IMR-90 (cell line): ENCODE results near the gene OFD1. TPM values are rescaled to one million over a fixed set of nuclear protein-coding genes. Genes with fewer than 3 reads are reported as not detected.

Experiments
- ATAC-seq: fragments of 200-7000 bp; cut with Tn5 transposase; 2 replicates; pipeline ENCODE4 v1.9.1; 2020; ENCODE audit warnings: low read depth, mild to moderate bottlenecking, moderate library complexity
- BruUV-seq: library from RNA; stranded (reverse); fragments of 400-500 nt; replicated peaks from 2 replicates; lab custom pipeline; 2021; lab: Mats Ljungman, UMichigan
- CTCF ChIA-PET: fragments of 300-600 bp; formaldehyde crosslinking; extraction: SDS; loops from one replicate; lab custom pipeline; 2021; ENCODE audit warnings: antibody characterized with exemption; lab: Yijun Ruan, JAX
- POLR2A ChIA-PET: fragments of 300-600 bp; sonication (Branson Sonifier 250); formaldehyde crosslinking; loops from one replicate; lab custom pipeline; 2022; ENCODE audit warnings: antibody characterized with exemption; ENCODE audit not compliant: unreplicated experiment; lab: Charles Lee
- DNase-seq: peaks from one replicate; pipeline ENCODE4 v3.0.0; 2013
- H2AFZ ChIP-seq: replicated peaks from 2 replicates; pipeline ENCODE3; 2013; ENCODE audit warnings: low read length, mild to moderate bottlenecking; ENCODE audit not compliant: poor library complexity
- H2AK5ac ChIP-seq: 2 replicates; pipeline ENCODE4 v1.6.1; 2013; ENCODE audit warnings: low read depth, low read length, inconsistent platforms
- H2AK9ac ChIP-seq: replicated peaks from 2 replicates; pipeline ENCODE3; 2013; ENCODE audit warnings: mild to moderate bottlenecking, low read depth, low read length, moderate library complexity; ENCODE audit not compliant: poor library complexity
- H2BK120ac ChIP-seq: 2 replicates; pipeline ENCODE4 v1.6.1; 2013; ENCODE audit warnings: low read depth, low read length, inconsistent platforms
- H2BK15ac ChIP-seq: 3 replicates; pipeline ENCODE4 v1.6.1; 2013; ENCODE audit warnings: low read depth, low read length, inconsistent platforms
- H2BK20ac ChIP-seq: 2 replicates; pipeline ENCODE4 v1.6.1; 2013; ENCODE audit warnings: low read depth, mild to moderate bottlenecking, inconsistent platforms, low read length, moderate library complexity
- H2BK5ac ChIP-seq: 2 replicates; pipeline ENCODE4 v1.6.1; 2013; ENCODE audit warnings: mild to moderate bottlenecking, low read depth, low read length, inconsistent platforms; ENCODE audit not compliant: poor library complexity, severe bottlenecking
- H3K14ac ChIP-seq: replicated peaks from 2 replicates; pipeline ENCODE4 v1.6.1; 2013; ENCODE audit warnings: low read depth, low read length, inconsistent platforms
- H3K18ac ChIP-seq: 2 replicates; pipeline ENCODE4 v1.6.1; 2013; ENCODE audit warnings: low read depth, low read length, control low read depth
- H3K23ac ChIP-seq: 2 replicates; pipeline ENCODE4 v1.6.1; 2013; ENCODE audit warnings: low read depth, low read length, inconsistent platforms
- H3K27ac ChIP-seq: 2 replicates; pipeline ENCODE4 v1.5.1; 2013; ENCODE audit warnings: mild to moderate bottlenecking, control low read depth, low read length; ENCODE audit not compliant: insufficient read depth
- H3K27me3 ChIP-seq: 2 replicates; pipeline ENCODE4 v1.6.1; 2013; ENCODE audit warnings: low read length; ENCODE audit not compliant: control insufficient read depth, insufficient read depth
- H3K36me3 ChIP-seq: 2 replicates; pipeline ENCODE4 v1.6.1; 2013; ENCODE audit warnings: low read length, mixed read lengths; ENCODE audit not compliant: control insufficient read depth, insufficient read depth
- H3K4ac ChIP-seq: 2 replicates; pipeline ENCODE4 v1.6.1; 2013; ENCODE audit warnings: low read depth, low read length, inconsistent platforms
- H3K4me1 ChIP-seq: 2 replicates; pipeline ENCODE4 v1.6.1; 2013; ENCODE audit warnings: low read length, mixed read lengths; ENCODE audit not compliant: control insufficient read depth, insufficient read depth
- H3K4me2 ChIP-seq: 2 replicates; pipeline ENCODE4 v1.6.1; 2013; ENCODE audit warnings: low read depth, mild to moderate bottlenecking, control low read depth, low read length, moderate library complexity
- H3K4me3 ChIP-seq: 2 replicates; pipeline ENCODE4 v1.5.1; 2013; ENCODE audit warnings: low read depth, mild to moderate bottlenecking, control low read depth, low read length, moderate library complexity; ENCODE audit not compliant: insufficient read depth
- H3K56ac ChIP-seq: 2 replicates; pipeline ENCODE4 v1.6.1; 2013; ENCODE audit warnings: low read length, inconsistent platforms; ENCODE audit not compliant: insufficient read depth; ENCODE audit errors: extremely low read depth
- H3K79me1 ChIP-seq, 2 experiments: 2 replicates each; pipeline ENCODE4 v1.6.1; 2013; ENCODE audit warnings: low read length in 2 of 2, inconsistent platforms in 1 of 2, low read depth in 1 of 2
- H3K9ac ChIP-seq: 2 replicates; pipeline ENCODE4 v1.6.1; 2013; ENCODE audit warnings: low read depth, low read length, control low read depth
- H3K9me1 ChIP-seq: 2 replicates; pipeline ENCODE4 v1.6.1; 2013; ENCODE audit warnings: low read length, inconsistent platforms; ENCODE audit not compliant: insufficient read depth
- H3K9me3 ChIP-seq: 2 replicates; pipeline ENCODE4 v1.6.1; 2013; ENCODE audit warnings: low read length; ENCODE audit not compliant: control insufficient read depth, insufficient read depth
- H4K20me1 ChIP-seq: 2 replicates; pipeline ENCODE4 v1.6.1; 2013; ENCODE audit warnings: low read length, inconsistent platforms; ENCODE audit not compliant: insufficient read depth
- H4K5ac ChIP-seq: 2 replicates; pipeline ENCODE4 v1.6.1; 2013; ENCODE audit warnings: mild to moderate bottlenecking, low read depth, low read length, control low read depth
- H4K8ac ChIP-seq, 2 experiments: 2 replicates each; pipeline ENCODE4 v1.6.1; 2013; ENCODE audit warnings: low read depth in 2 of 2, low read length in 2 of 2, control low read depth in 1 of 2, inconsistent platforms in 1 of 2
- H4K91ac ChIP-seq: 2 replicates; pipeline ENCODE4 v1.6.1; 2013; ENCODE audit warnings: low read depth, low read length, inconsistent platforms; ENCODE audit not compliant: insufficient read depth
- BHLHE40 ChIP-seq: fragments of 150-350 bp; IDR thresholded peaks from 2 replicates; pipeline ENCODE4 v1.6.1; 2016; ENCODE audit warnings: mild to moderate bottlenecking, low read depth, low read length
- CEBPB ChIP-seq: IDR thresholded peaks from 2 replicates; pipeline ENCODE4 v1.6.1; 2012; ENCODE audit warnings: low read depth, low read length, improper control_type of control experiment
- CHD1 ChIP-seq: IDR thresholded peaks from 2 replicates; pipeline ENCODE4 v1.6.1; 2012; ENCODE audit warnings: low read depth, low read length, improper control_type of control experiment
- CTCF ChIP-seq: conservative IDR thresholded peaks from 2 replicates; pipeline ENCODE4 v1.5.1; 2012; ENCODE audit warnings: mild to moderate bottlenecking, low read depth, low read length, improper control_type of control experiment
- MAFK ChIP-seq: IDR thresholded peaks from 2 replicates; pipeline ENCODE4 v1.6.1; 2012; ENCODE audit warnings: low read depth, low read length, improper control_type of control experiment
- MAZ ChIP-seq: IDR thresholded peaks from 2 replicates; pipeline ENCODE4 v1.6.1; 2012; ENCODE audit warnings: low read depth, mild to moderate bottlenecking, low read length, improper control_type of control experiment, moderate library complexity, borderline replicate concordance
- MXI1 ChIP-seq: IDR thresholded peaks from 2 replicates; pipeline ENCODE4 v1.6.1; 2012; ENCODE audit warnings: low read depth, mild to moderate bottlenecking, low read length, moderate library complexity, borderline replicate concordance
- NFE2L2 ChIP-seq: fragments of 150-350 bp; IDR thresholded peaks from 2 replicates; pipeline ENCODE4 v1.6.1; 2016; ENCODE audit warnings: low read depth, mild to moderate bottlenecking, low read length
- POLR2A ChIP-seq: IDR thresholded peaks from 2 replicates; pipeline ENCODE4 v1.6.1; 2012; ENCODE audit warnings: mild to moderate bottlenecking, low read depth, low read length
- RAD21 ChIP-seq: IDR thresholded peaks from 2 replicates; pipeline ENCODE4 v1.6.1; 2012; ENCODE audit warnings: low read length, improper control_type of control experiment
- RCOR1 ChIP-seq: IDR thresholded peaks from 2 replicates; pipeline ENCODE4 v1.6.1; 2012; ENCODE audit warnings: mild to moderate bottlenecking, low read length, improper control_type of control experiment; ENCODE audit not compliant: insufficient replicate concordance
- RFX5 ChIP-seq: IDR thresholded peaks from 2 replicates; pipeline ENCODE4 v1.8.0; 2012; ENCODE audit warnings: low read depth, mild to moderate bottlenecking, low read length, moderate library complexity
- SMC3 ChIP-seq: fragments of 150-350 bp; IDR thresholded peaks from 2 replicates; pipeline ENCODE4 v1.6.1; 2016; ENCODE audit warnings: low read depth, mild to moderate bottlenecking, antibody characterized with exemption, low read length, moderate library complexity
- WGBS, 2 experiments: methylation state at CpG; one replicate each; pipeline versions ENCODE4 v1.1.5 to v1.1.7; 2013; ENCODE audit warnings: missing lambda C conversion rate in 2 of 2; ENCODE audit not compliant: insufficient read length in 1 of 2; ENCODE audit errors: extremely low coverage in 2 of 2; 5-methylcytosine and 5-hydroxymethylcytosine counted together
- dilution Hi-C: fragments of 300-500 bp; cut with HindIII; formaldehyde crosslinking; loops from one replicate; pipeline ENCODE4 v1.14.3; 2018; ENCODE audit warnings: low sequenced_read_pairs; ENCODE audit not compliant: unreplicated experiment
- in situ Hi-C: fragments of 300-500 bp; cut with MboI; formaldehyde crosslinking; loops from 3 replicates; pipeline ENCODE4 v1.14.3; 2019; ENCODE audit warnings: low sequenced_read_pairs, inconsistent platforms, mixed read lengths
- intact Hi-C: fragments of 100-400 bp; cut with micrococcal nuclease; formaldehyde crosslinking; loops from 2 replicates; pipeline ENCODE4 v1.10.0; 2022
- polyA plus RNA-seq, 3 experiments: library from polyadenylated mRNA; depleted of rRNA; stranded (reverse); fragments of >200 nt; gene quantifications; 2 replicates each; pipeline ENCODE4 v1.2.3, GENCODE V29; 2012; ENCODE audit warnings: low replicate concordance in 1 of 3
- total RNA-seq: library from RNA; depleted of rRNA; stranded (reverse); fragments of >200 nt; gene quantifications from 2 replicates; pipeline ENCODE4 v1.2.3, GENCODE V29; 2012
- TF ChIP-seq, protein P1 (sequence below): fragments of 150-350 bp; IDR thresholded peaks from 2 replicates; pipeline ENCODE4 v1.6.1; 2016; ENCODE audit warnings: low read depth, mild to moderate bottlenecking, low read length, moderate library complexity, borderline replicate concordance
- TF ChIP-seq, protein P2 (sequence below): fragments of 150-350 bp; IDR thresholded peaks from 2 replicates; pipeline ENCODE4 v1.6.1; 2017; ENCODE audit warnings: mild to moderate bottlenecking, antibody characterized with exemption, low read length, low read depth

Gene OFD1
- total and polyA plus RNA-seq, 2 of the 4 experiments (the other 2 are of a cell fraction), result 8.4 to 8.6 TPM

DNA sequence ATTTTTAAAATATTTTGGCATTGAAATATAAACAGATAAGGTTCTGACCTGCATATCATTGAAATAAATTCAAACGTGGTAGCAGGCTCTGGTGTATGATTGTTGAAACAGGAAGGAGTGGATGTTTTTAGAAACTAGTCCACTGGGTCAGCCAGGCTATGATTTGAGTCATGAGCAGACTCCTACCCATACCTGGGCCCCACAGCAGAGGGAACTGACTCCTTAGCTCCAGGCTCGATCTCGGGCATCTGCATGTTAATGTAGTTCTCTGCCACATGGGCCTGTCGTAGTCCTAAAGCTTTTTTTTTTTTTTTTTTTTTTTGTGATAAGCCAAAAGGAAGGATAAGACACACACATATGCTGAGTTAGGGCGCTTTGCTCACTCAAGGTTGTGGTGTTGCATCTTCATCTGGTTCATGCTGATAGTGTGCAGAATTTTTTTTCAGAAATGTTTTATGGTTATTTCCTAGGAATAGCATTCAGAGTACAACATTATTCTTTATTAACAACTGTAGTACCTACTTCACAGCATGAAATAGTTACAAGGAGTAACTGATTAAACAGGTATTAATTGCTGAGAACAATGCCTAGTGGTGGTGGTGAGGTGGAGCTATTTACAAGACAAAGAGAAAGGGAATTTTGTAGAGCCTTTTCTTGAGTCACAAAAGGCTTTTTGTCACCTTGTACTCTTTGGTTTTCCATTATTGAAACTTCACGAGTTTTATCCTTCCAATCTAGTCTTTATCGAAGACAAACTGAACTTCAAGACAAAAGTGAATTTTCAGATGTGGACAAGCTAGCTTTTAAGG lies 27.3 kb downstream of the OFD1 start:
- Histone ChIP-seq H3K18ac (no peak overlapping the region), H3K14ac (no peak overlapping the region), H2BK20ac (no peak overlapping the region), H3K36me3 (peaks cover 25% of the 10 kb centered on the region), H4K91ac (no peak overlapping the region), H3K4me1 (no peaks in the 10 kb centered on the region), H3K9ac (no peak overlapping the region), H4K8ac (no peak overlapping the region), H3K9me3 (no peaks in the 10 kb centered on the region), H3K56ac (no peak overlapping the region), H4K5ac (no peak overlapping the region), H3K79me1 (no peaks in the 10 kb centered on the region), H2BK120ac (no peak overlapping the region), H3K4me3 (no peak overlapping the region), H2AFZ (no peak overlapping the region), H3K27me3 (no peaks in the 10 kb centered on the region), H3K4ac (no peak overlapping the region), H3K4me2 (no peak overlapping the region), H2BK5ac (no peak overlapping the region), H3K23ac (no peak overlapping the region), H3K27ac (no peak overlapping the region), H4K20me1 (no peaks in the 10 kb centered on the region), H3K9me1 (no peaks in the 10 kb centered on the region), H2AK9ac (no peak overlapping the region), H2AK5ac (no peak overlapping the region), H2BK15ac (no peak overlapping the region)
- POLR2A ChIA-PET, result no interaction called here
- CTCF ChIA-PET, result interaction anchor here (1.2 kb wide), 1 partner anchor 14 kb away, joined by 3 read pairs; no protein-coding TSS in a partner anchor
- intact Hi-C loops (no loop called here), in situ Hi-C loops (loop anchor here (10.0 kb wide), 1 partner anchor 263 kb away; the partner anchor contains the start of gene GEMIN8), dilution Hi-C loops (no loop called here)
- no TSS peak for BruUV-seq
- no CpG with 5 or more reads among the region's 7 CpGs for WGBS, 2 experiments
- ATAC-seq (peak; percentile 64), DNase-seq (peak; percentile 46)
- TF ChIP-seq, protein P1, sequence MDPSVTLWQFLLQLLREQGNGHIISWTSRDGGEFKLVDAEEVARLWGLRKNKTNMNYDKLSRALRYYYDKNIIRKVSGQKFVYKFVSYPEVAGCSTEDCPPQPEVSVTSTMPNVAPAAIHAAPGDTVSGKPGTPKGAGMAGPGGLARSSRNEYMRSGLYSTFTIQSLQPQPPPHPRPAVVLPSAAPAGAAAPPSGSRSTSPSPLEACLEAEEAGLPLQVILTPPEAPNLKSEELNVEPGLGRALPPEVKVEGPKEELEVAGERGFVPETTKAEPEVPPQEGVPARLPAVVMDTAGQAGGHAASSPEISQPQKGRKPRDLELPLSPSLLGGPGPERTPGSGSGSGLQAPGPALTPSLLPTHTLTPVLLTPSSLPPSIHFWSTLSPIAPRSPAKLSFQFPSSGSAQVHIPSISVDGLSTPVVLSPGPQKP, result no peak
- TF ChIP-seq CHD1 (no peak), NFE2L2 (no peak), RFX5 (no peak), RAD21 (no peak), MAFK (no peak), RCOR1 (no peak), CTCF (no peak), BHLHE40 (no peak), SMC3 (no peak), CEBPB (no peak), POLR2A (no peak), MAZ (no peak), MXI1 (no peak)
- TF ChIP-seq, protein P2, sequence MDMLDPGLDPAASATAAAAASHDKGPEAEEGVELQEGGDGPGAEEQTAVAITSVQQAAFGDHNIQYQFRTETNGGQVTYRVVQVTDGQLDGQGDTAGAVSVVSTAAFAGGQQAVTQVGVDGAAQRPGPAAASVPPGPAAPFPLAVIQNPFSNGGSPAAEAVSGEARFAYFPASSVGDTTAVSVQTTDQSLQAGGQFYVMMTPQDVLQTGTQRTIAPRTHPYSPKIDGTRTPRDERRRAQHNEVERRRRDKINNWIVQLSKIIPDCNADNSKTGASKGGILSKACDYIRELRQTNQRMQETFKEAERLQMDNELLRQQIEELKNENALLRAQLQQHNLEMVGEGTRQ, result no peak
